IMR-90 (cell line): ENCODE measurements around the gene KIF12. TPM values are rescaled to one million over a fixed set of nuclear protein-coding genes. Genes with fewer than 3 reads are reported as not detected.

Experiments
- ATAC-seq: fragments of 200-7000 bp; cut with Tn5 transposase; 2 replicates; pipeline ENCODE4 v1.9.1; 2020; ENCODE audit warnings: low read depth, mild to moderate bottlenecking, moderate library complexity
- BruUV-seq: library from RNA; stranded (reverse); fragments of 400-500 nt; replicated peaks from 2 replicates; lab custom pipeline; 2021; lab: Mats Ljungman, UMichigan
- CTCF ChIA-PET: fragments of 300-600 bp; formaldehyde crosslinking; extraction: SDS; loops from one replicate; lab custom pipeline; 2021; ENCODE audit warnings: antibody characterized with exemption; lab: Yijun Ruan, JAX
- POLR2A ChIA-PET: fragments of 300-600 bp; sonication (Branson Sonifier 250); formaldehyde crosslinking; loops from one replicate; lab custom pipeline; 2022; ENCODE audit warnings: antibody characterized with exemption; ENCODE audit not compliant: unreplicated experiment; lab: Charles Lee
- DNase-seq: peaks from one replicate; pipeline ENCODE4 v3.0.0; 2013
- H2AFZ ChIP-seq: replicated peaks from 2 replicates; pipeline ENCODE3; 2013; ENCODE audit warnings: low read length, mild to moderate bottlenecking; ENCODE audit not compliant: poor library complexity
- H2AK5ac ChIP-seq: 2 replicates; pipeline ENCODE4 v1.6.1; 2013; ENCODE audit warnings: low read depth, low read length, inconsistent platforms
- H2AK9ac ChIP-seq: replicated peaks from 2 replicates; pipeline ENCODE3; 2013; ENCODE audit warnings: mild to moderate bottlenecking, low read depth, low read length, moderate library complexity; ENCODE audit not compliant: poor library complexity
- H2BK120ac ChIP-seq: 2 replicates; pipeline ENCODE4 v1.6.1; 2013; ENCODE audit warnings: low read depth, low read length, inconsistent platforms
- H2BK15ac ChIP-seq: 3 replicates; pipeline ENCODE4 v1.6.1; 2013; ENCODE audit warnings: low read depth, low read length, inconsistent platforms
- H2BK20ac ChIP-seq: 2 replicates; pipeline ENCODE4 v1.6.1; 2013; ENCODE audit warnings: low read depth, mild to moderate bottlenecking, inconsistent platforms, low read length, moderate library complexity
- H2BK5ac ChIP-seq: 2 replicates; pipeline ENCODE4 v1.6.1; 2013; ENCODE audit warnings: mild to moderate bottlenecking, low read depth, low read length, inconsistent platforms; ENCODE audit not compliant: poor library complexity, severe bottlenecking
- H3K14ac ChIP-seq: replicated peaks from 2 replicates; pipeline ENCODE4 v1.6.1; 2013; ENCODE audit warnings: low read depth, low read length, inconsistent platforms
- H3K18ac ChIP-seq: 2 replicates; pipeline ENCODE4 v1.6.1; 2013; ENCODE audit warnings: low read depth, low read length, control low read depth
- H3K23ac ChIP-seq: 2 replicates; pipeline ENCODE4 v1.6.1; 2013; ENCODE audit warnings: low read depth, low read length, inconsistent platforms
- H3K27ac ChIP-seq: 2 replicates; pipeline ENCODE4 v1.5.1; 2013; ENCODE audit warnings: mild to moderate bottlenecking, control low read depth, low read length; ENCODE audit not compliant: insufficient read depth
- H3K27me3 ChIP-seq: 2 replicates; pipeline ENCODE4 v1.6.1; 2013; ENCODE audit warnings: low read length; ENCODE audit not compliant: control insufficient read depth, insufficient read depth
- H3K36me3 ChIP-seq: 2 replicates; pipeline ENCODE4 v1.6.1; 2013; ENCODE audit warnings: low read length, mixed read lengths; ENCODE audit not compliant: control insufficient read depth, insufficient read depth
- H3K4ac ChIP-seq: 2 replicates; pipeline ENCODE4 v1.6.1; 2013; ENCODE audit warnings: low read depth, low read length, inconsistent platforms
- H3K4me1 ChIP-seq: 2 replicates; pipeline ENCODE4 v1.6.1; 2013; ENCODE audit warnings: low read length, mixed read lengths; ENCODE audit not compliant: control insufficient read depth, insufficient read depth
- H3K4me2 ChIP-seq: 2 replicates; pipeline ENCODE4 v1.6.1; 2013; ENCODE audit warnings: low read depth, mild to moderate bottlenecking, control low read depth, low read length, moderate library complexity
- H3K4me3 ChIP-seq: 2 replicates; pipeline ENCODE4 v1.5.1; 2013; ENCODE audit warnings: low read depth, mild to moderate bottlenecking, control low read depth, low read length, moderate library complexity; ENCODE audit not compliant: insufficient read depth
- H3K56ac ChIP-seq: 2 replicates; pipeline ENCODE4 v1.6.1; 2013; ENCODE audit warnings: low read length, inconsistent platforms; ENCODE audit not compliant: insufficient read depth; ENCODE audit errors: extremely low read depth
- H3K79me1 ChIP-seq, 2 experiments: 2 replicates each; pipeline ENCODE4 v1.6.1; 2013; ENCODE audit warnings: low read length in 2 of 2, inconsistent platforms in 1 of 2, low read depth in 1 of 2
- H3K9ac ChIP-seq: 2 replicates; pipeline ENCODE4 v1.6.1; 2013; ENCODE audit warnings: low read depth, low read length, control low read depth
- H3K9me1 ChIP-seq: 2 replicates; pipeline ENCODE4 v1.6.1; 2013; ENCODE audit warnings: low read length, inconsistent platforms; ENCODE audit not compliant: insufficient read depth
- H3K9me3 ChIP-seq: 2 replicates; pipeline ENCODE4 v1.6.1; 2013; ENCODE audit warnings: low read length; ENCODE audit not compliant: control insufficient read depth, insufficient read depth
- H4K20me1 ChIP-seq: 2 replicates; pipeline ENCODE4 v1.6.1; 2013; ENCODE audit warnings: low read length, inconsistent platforms; ENCODE audit not compliant: insufficient read depth
- H4K5ac ChIP-seq: 2 replicates; pipeline ENCODE4 v1.6.1; 2013; ENCODE audit warnings: mild to moderate bottlenecking, low read depth, low read length, control low read depth
- H4K8ac ChIP-seq, 2 experiments: 2 replicates each; pipeline ENCODE4 v1.6.1; 2013; ENCODE audit warnings: low read depth in 2 of 2, low read length in 2 of 2, control low read depth in 1 of 2, inconsistent platforms in 1 of 2
- H4K91ac ChIP-seq: 2 replicates; pipeline ENCODE4 v1.6.1; 2013; ENCODE audit warnings: low read depth, low read length, inconsistent platforms; ENCODE audit not compliant: insufficient read depth
- BHLHE40 ChIP-seq: fragments of 150-350 bp; IDR thresholded peaks from 2 replicates; pipeline ENCODE4 v1.6.1; 2016; ENCODE audit warnings: mild to moderate bottlenecking, low read depth, low read length
- CEBPB ChIP-seq: IDR thresholded peaks from 2 replicates; pipeline ENCODE4 v1.6.1; 2012; ENCODE audit warnings: low read depth, low read length, improper control_type of control experiment
- CHD1 ChIP-seq: IDR thresholded peaks from 2 replicates; pipeline ENCODE4 v1.6.1; 2012; ENCODE audit warnings: low read depth, low read length, improper control_type of control experiment
- MAFK ChIP-seq: IDR thresholded peaks from 2 replicates; pipeline ENCODE4 v1.6.1; 2012; ENCODE audit warnings: low read depth, low read length, improper control_type of control experiment
- MAZ ChIP-seq: IDR thresholded peaks from 2 replicates; pipeline ENCODE4 v1.6.1; 2012; ENCODE audit warnings: low read depth, mild to moderate bottlenecking, low read length, improper control_type of control experiment, moderate library complexity, borderline replicate concordance
- MXI1 ChIP-seq: IDR thresholded peaks from 2 replicates; pipeline ENCODE4 v1.6.1; 2012; ENCODE audit warnings: low read depth, mild to moderate bottlenecking, low read length, moderate library complexity, borderline replicate concordance
- NFE2L2 ChIP-seq: fragments of 150-350 bp; IDR thresholded peaks from 2 replicates; pipeline ENCODE4 v1.6.1; 2016; ENCODE audit warnings: low read depth, mild to moderate bottlenecking, low read length
- POLR2A ChIP-seq: IDR thresholded peaks from 2 replicates; pipeline ENCODE4 v1.6.1; 2012; ENCODE audit warnings: mild to moderate bottlenecking, low read depth, low read length
- RAD21 ChIP-seq: IDR thresholded peaks from 2 replicates; pipeline ENCODE4 v1.6.1; 2012; ENCODE audit warnings: low read length, improper control_type of control experiment
- RCOR1 ChIP-seq: IDR thresholded peaks from 2 replicates; pipeline ENCODE4 v1.6.1; 2012; ENCODE audit warnings: mild to moderate bottlenecking, low read length, improper control_type of control experiment; ENCODE audit not compliant: insufficient replicate concordance
- RFX5 ChIP-seq: IDR thresholded peaks from 2 replicates; pipeline ENCODE4 v1.8.0; 2012; ENCODE audit warnings: low read depth, mild to moderate bottlenecking, low read length, moderate library complexity
- SMC3 ChIP-seq: fragments of 150-350 bp; IDR thresholded peaks from 2 replicates; pipeline ENCODE4 v1.6.1; 2016; ENCODE audit warnings: low read depth, mild to moderate bottlenecking, antibody characterized with exemption, low read length, moderate library complexity
- USF2 ChIP-seq: fragments of 150-350 bp; IDR thresholded peaks from 2 replicates; pipeline ENCODE4 v1.6.1; 2017; ENCODE audit warnings: mild to moderate bottlenecking, antibody characterized with exemption, low read length, low read depth
- WGBS, 2 experiments: methylation state at CpG; one replicate each; pipeline versions ENCODE4 v1.1.5 to v1.1.7; 2013; ENCODE audit warnings: missing lambda C conversion rate in 2 of 2; ENCODE audit not compliant: insufficient read length in 1 of 2; ENCODE audit errors: extremely low coverage in 2 of 2; 5-methylcytosine and 5-hydroxymethylcytosine counted together
- dilution Hi-C: fragments of 300-500 bp; cut with HindIII; formaldehyde crosslinking; loops from one replicate; pipeline ENCODE4 v1.14.3; 2018; ENCODE audit warnings: low sequenced_read_pairs; ENCODE audit not compliant: unreplicated experiment
- in situ Hi-C: fragments of 300-500 bp; cut with MboI; formaldehyde crosslinking; loops from 3 replicates; pipeline ENCODE4 v1.14.3; 2019; ENCODE audit warnings: low sequenced_read_pairs, inconsistent platforms, mixed read lengths
- intact Hi-C: fragments of 100-400 bp; cut with micrococcal nuclease; formaldehyde crosslinking; loops from 2 replicates; pipeline ENCODE4 v1.10.0; 2022
- polyA plus RNA-seq, 3 experiments: library from polyadenylated mRNA; depleted of rRNA; stranded (reverse); fragments of >200 nt; gene quantifications; 2 replicates each; pipeline ENCODE4 v1.2.3, GENCODE V29; 2012; ENCODE audit warnings: low replicate concordance in 1 of 3
- total RNA-seq: library from RNA; depleted of rRNA; stranded (reverse); fragments of >200 nt; gene quantifications from 2 replicates; pipeline ENCODE4 v1.2.3, GENCODE V29; 2012
- TF ChIP-seq, protein P1 (sequence below): fragments of 150-350 bp; IDR thresholded peaks from 2 replicates; pipeline ENCODE4 v1.6.1; 2016; ENCODE audit warnings: low read depth, mild to moderate bottlenecking, low read length, moderate library complexity, borderline replicate concordance
- TF ChIP-seq, protein P2 (sequence below): conservative IDR thresholded peaks from 2 replicates; pipeline ENCODE4 v1.5.1; 2012; ENCODE audit warnings: mild to moderate bottlenecking, low read depth, low read length, improper control_type of control experiment

The KIF12 gene
- total and polyA plus RNA-seq, 2 of the 4 experiments (the other 2 are of a cell fraction), result not detected

- dilution Hi-C loops, result no loop called here
- H3K18ac ChIP-seq, result no peak overlapping the region
- CTCF ChIA-PET, result no interaction called here
- no peaks in the 10 kb centered on the region for H3K4me1 ChIP-seq
- H3K9me1 ChIP-seq, result no peaks in the 10 kb centered on the region
- no peak overlapping the region for H4K8ac ChIP-seq
- H3K14ac ChIP-seq, result no peak overlapping the region
- no peak overlapping the region for H4K5ac ChIP-seq
- H3K4ac ChIP-seq, result no peak overlapping the region
- no peak overlapping the region for H2AK9ac ChIP-seq
- no peak overlapping the region for H2AK5ac ChIP-seq
- ATAC-seq, result no peak
- H3K9ac ChIP-seq, result no peak overlapping the region
- no peak overlapping the region for H2BK15ac ChIP-seq
- no peak overlapping the region for H2BK20ac ChIP-seq
- no peak overlapping the region for H4K91ac ChIP-seq
- WGBS, 2 experiments, result no CpG with 5 or more reads among the region's 4 CpGs
- no peak overlapping the region for H3K56ac ChIP-seq
- H3K9me3 ChIP-seq, result peaks cover 10% of the 10 kb centered on the region
- H3K4me3 ChIP-seq, result no peak overlapping the region
- in situ Hi-C loops, result no loop called here
- TF ChIP-seq MXI1 (no peak), CHD1 (no peak), NFE2L2 (no peak), BHLHE40 (no peak), RCOR1 (no peak), RAD21 (no peak), SMC3 (no peak), CEBPB (no peak), POLR2A (no peak), MAFK (no peak), USF2 (no peak), RFX5 (no peak), MAZ (no peak)
- TF ChIP-seq, protein P1, sequence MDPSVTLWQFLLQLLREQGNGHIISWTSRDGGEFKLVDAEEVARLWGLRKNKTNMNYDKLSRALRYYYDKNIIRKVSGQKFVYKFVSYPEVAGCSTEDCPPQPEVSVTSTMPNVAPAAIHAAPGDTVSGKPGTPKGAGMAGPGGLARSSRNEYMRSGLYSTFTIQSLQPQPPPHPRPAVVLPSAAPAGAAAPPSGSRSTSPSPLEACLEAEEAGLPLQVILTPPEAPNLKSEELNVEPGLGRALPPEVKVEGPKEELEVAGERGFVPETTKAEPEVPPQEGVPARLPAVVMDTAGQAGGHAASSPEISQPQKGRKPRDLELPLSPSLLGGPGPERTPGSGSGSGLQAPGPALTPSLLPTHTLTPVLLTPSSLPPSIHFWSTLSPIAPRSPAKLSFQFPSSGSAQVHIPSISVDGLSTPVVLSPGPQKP, result no peak
- TF ChIP-seq, protein P2, sequence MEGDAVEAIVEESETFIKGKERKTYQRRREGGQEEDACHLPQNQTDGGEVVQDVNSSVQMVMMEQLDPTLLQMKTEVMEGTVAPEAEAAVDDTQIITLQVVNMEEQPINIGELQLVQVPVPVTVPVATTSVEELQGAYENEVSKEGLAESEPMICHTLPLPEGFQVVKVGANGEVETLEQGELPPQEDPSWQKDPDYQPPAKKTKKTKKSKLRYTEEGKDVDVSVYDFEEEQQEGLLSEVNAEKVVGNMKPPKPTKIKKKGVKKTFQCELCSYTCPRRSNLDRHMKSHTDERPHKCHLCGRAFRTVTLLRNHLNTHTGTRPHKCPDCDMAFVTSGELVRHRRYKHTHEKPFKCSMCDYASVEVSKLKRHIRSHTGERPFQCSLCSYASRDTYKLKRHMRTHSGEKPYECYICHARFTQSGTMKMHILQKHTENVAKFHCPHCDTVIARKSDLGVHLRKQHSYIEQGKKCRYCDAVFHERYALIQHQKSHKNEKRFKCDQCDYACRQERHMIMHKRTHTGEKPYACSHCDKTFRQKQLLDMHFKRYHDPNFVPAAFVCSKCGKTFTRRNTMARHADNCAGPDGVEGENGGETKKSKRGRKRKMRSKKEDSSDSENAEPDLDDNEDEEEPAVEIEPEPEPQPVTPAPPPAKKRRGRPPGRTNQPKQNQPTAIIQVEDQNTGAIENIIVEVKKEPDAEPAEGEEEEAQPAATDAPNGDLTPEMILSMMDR, result no peak
- H2AFZ ChIP-seq, result no peak overlapping the region
- H3K79me1 ChIP-seq, result no peaks in the 10 kb centered on the region
- no peak for DNase-seq
- H3K4me2 ChIP-seq, result no peak overlapping the region
- H4K20me1 ChIP-seq, result no peaks in the 10 kb centered on the region
- H2BK120ac ChIP-seq, result no peak overlapping the region
- intact Hi-C loops, result no loop called here
- H3K27me3 ChIP-seq, result peaks cover 68% of the 10 kb centered on the region
- H3K27ac ChIP-seq, result no peak overlapping the region
- no peak overlapping the region for H3K23ac ChIP-seq
- no TSS peak for BruUV-seq
- no peak overlapping the region for H2BK5ac ChIP-seq
- H3K36me3 ChIP-seq, result no peaks in the 10 kb centered on the region
- POLR2A ChIA-PET, result no interaction called here
Observed at GRCh38 chr9:114130624-114131277, 31.7 kb upstream of the KIF12 start.
